GM18511 (cell line): Measurements from ENCODE around the gene TNNC2.
"Not testable (repeated sequence)": the region's sequence is repeated elsewhere in the genome, so short reads cannot be mapped to it uniquely, and the experiment has no call there.

ENCODE experiments used
- ATAC-seq: cut with Tn5 transposase; IDR thresholded peaks from one replicate; pipeline ENCODE4 v1.9.1; 2021; ENCODE audit warnings: mild to moderate bottlenecking, moderate library complexity; ENCODE audit not compliant: unreplicated experiment

Gene TNNC2

DNA sequence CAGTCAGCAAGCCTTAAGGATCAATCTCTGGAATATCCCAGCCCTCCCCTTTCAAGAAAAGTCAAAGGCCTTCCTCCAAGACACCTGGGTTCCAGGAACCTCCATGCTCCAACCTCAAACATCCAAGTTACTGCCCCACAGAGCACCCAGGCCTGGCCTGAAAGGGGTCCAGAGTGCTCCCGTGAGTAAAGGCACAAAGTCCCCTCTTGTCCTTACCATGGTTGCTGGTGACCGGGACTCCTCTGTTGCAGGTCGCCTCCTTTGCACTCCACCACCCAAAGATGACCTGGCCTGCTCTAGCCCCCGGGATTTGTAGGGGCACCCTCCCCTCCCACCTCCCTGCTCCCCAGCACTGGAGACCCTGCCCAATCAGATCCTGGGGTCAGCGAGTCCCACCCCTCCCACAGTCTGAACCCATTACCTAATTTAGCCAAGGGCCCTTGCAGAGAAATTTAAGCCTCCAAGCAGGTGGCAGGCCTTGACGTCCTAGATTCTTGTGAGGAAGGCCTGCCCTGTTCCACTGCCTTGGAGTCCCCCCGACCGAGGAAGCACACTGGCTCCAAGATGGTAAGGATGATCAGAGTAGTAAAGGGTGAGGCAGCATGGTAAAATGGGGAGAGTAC, at the start of gene TNNC2:
Gene TNNC2 (minus strand): TSS at position 283 of the 623 bp plus-strand sequence. CDS start 64 bp downstream, at position 219.
- ATAC-seq, result no peak

DNA sequence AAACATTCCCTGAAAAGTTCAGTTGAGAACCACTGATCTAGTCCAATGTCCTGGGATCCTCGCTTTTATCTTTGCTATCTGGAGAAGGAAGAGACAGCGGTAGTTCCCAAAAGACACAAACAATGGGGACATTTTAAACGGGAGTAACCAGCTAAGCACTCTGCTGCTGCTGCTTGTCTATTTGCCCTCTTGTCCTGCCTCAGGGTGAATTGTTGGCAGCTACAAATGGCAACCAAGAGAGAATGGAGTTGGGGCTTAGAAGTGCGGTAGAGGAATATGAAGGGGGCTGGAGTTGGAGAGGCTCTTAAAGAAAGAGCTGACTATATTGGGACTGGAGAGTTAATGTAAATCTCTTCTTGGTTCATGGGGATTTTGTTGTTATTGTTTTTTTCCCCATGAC, 47.5 kb upstream of the TNNC2 start:
- ATAC-seq, result no peak

DNA sequence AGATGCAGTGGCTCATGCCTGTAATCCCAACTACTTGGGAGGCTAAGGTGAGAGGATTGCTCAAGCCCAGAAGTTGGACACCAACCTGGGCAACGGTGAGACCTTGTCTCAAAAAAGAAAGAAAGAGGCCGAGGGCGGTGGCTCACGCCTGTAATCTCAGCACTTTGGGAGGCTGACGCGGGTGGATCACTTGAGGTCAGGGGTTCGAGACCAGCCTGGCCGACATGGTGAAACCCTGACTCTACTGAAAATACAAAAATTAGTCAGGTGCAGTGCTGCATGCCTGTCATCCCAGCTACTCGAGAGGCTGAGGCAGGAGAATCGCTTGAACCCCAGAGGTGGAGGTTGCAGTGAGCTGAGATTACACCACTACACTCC, 47.0 kb upstream of the TNNC2 start:
- ATAC-seq, result not testable (repeated sequence)

DNA sequence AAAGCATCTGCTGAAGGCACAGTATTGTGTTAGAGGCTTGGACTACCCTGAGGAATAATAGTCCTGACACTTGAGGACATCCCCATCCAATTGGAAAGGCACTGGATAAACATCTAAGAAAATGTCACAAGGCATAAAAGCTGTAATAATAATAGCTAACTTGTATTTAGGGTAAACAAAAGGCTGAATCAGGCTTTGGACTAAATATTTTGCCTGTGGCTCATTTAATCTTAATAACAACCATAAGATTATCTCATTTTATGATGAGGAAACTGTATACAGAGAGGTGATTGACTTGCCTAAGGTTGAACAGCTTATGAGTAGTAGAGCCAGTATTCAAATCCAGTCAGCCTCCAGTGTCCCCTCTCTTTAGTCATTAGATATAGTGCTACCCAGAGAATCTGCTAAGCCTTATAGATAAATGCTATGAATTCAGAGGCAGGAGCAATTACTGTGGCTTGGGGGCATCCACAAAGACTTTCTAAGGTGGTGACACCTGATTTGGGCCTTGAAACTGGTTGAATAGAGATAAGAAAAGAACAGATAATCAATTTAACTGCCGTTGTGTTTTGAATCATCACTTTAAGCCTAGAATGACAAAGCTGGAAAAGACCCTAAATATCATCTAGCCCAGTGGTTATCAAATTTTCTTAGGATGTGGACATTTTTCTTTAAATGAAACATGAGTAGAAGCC, 46.4 kb upstream of the TNNC2 start:
- ATAC-seq, result no peak

DNA sequence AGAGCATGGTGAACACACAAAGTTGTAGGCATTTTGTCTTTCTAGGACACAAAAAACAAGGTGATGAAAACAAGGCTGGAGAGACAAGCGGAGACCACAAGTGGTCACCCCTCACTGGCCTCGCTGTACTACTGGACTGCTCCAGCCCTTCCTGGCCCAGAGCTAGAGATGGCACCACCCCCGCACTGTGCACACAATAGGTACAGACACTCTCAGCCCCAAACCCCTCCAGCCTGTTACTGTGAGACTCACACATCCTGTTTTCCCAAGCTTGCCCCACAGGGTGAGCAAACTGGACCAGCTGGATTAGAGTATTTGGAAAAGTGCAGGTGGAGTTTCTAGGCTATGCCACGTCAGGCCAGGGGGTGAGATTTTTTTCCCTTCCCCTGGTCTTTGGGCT, 45.5 kb upstream of the TNNC2 start:
- ATAC-seq, result no peak

DNA sequence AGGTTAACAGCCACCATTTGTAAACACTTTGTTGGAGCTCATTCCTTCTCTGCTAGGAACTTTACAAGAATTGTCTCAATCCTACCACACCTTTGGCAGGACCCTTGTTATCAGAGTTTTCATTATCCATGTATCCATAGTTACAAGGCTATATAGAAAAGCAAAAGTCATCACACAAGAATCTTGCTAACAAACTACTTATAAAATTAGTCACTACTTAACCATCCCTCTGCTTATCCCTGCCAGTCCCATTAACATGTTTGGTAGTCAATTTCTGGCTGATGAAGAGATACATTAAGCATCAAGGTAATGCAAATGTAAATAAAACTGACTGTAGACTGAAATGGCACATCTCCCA, 40.7 kb upstream of the TNNC2 start:
- ATAC-seq, result no peak

DNA sequence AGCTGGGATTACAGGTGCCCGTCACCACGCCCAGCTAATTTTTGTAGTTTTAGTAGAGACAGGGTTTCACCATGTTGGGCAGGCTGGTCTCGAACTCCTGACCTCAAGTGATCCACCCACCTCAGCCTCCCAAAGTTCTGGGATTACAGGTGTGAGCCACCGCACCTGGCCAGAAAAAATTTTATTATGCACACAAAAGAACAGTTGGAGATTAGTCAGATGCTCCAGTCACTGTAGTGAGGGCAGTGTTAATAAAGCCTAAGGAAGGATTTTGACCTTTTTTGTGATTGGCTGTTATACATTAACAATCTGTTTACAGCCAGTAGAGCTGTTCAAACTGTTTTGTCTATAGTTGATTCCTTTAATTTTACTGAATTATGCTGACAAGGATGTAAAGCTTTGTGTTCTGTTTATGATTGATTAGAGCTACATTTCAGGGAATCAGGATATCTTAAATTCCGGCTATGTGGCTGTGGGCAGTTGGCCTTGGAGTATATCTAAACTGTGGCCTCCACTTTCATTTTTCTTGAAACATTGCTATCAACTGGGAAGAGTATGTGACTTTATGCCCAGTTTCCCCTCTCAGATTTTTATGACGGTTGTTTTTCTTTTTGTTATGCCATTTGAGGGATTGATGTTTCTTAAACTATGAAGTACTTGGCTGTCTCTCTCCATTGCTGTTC, 40.2 kb upstream of the TNNC2 start:
- no peak for ATAC-seq

DNA sequence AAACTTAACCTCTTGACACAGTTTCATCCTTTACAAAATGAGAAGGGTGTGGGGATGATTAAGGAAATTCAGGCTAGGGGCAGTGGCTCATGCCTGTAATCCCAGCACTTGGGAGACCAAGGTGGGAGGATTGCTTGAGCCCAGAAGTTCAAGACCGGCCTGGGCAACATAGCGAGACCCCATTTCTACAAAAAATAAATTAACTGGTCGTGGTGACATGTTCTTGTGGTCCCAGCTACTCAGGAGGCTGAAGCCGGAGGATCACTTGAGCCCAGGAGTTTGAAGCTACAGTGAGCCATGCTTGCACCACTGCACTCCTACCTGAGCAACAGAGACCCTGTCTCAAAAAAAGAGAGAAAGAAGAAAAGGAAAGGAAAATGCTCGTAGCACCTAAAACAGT, 39.3 kb upstream of the TNNC2 start:
- no peak for ATAC-seq

DNA sequence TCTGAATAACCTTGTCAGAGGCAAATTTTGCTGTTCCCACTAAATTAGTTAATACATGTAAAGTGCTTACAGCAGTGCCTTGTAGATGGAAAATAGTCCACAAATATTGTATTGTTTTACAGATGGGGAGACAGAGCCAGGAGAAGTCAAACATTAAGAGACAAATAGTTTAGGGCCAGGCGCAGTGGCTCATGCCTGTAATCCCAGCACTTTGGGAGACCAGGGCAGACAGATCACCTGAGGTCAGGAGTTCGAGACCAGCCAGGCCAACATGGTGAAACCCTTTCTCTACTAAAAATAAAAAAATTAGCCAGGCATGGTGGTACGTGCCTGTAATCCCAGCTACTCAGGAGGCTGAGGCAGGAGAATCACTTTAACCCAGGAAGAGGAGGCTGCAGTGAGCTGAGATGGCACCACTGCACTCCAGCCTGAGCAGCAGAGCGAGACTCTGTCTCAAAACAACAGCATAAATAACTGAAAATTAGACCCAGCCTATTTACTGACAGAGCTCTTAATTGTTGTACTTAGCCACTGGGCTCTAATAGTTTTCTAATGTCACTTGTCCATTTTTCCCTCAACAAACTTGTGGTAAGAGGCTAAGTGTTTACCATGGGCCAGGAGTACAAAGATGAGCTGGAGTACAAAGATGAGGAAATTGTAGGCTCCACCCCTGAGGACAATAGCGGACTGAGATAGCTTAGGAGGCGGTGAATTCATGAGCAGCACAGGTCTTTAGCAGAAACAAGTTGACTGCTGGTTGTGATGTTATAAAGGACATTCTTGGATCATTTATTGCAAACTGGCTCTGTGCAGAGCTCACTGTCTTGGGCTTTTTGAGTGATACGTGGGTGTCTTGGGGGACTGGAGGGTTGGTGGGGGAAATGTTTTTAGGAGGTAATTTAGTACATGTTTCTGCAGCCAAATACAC, 36.7 kb upstream of the TNNC2 start:
- ATAC-seq, result no peak

DNA sequence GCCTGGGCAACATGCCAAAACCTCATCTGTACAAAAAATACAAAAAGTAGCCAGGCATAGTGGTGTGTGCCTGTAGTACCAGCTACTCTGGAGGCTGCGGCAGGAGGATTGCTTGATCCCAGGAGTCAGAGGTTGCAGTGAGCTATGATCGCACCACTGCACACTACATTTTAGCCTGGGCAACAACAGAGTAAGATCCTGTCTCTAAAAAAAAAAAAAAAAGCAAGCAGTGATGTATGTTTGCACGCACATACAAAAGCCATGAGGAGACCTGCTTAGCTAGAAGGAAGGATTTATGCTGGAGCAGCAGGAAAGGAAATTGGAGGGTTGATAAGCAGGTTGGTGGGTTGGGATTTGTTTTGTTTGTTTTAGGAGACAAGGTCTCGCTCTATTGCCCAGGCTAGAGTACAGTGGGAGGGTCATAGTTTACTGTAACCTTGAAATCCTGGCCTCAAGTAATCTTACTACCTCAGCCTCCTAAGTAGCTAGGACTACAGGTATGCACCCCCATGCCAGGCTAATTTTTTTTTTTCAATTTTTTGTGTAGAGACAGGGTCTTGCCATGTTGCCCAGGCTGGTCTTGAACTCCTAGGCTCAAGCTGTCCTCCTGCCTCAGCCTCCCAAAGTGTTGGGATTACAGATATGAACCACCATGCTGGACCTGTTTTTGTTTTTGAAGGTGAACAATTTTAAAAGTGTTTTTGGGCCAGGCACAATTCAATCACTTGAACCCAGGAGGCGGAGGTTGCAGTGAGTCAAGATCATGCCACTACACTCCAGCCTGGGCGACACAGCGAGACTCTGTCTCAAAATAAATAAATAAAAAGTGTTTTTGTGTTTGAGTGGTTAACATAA, 34.3 kb upstream of the TNNC2 start:
- ATAC-seq, result no peak

DNA sequence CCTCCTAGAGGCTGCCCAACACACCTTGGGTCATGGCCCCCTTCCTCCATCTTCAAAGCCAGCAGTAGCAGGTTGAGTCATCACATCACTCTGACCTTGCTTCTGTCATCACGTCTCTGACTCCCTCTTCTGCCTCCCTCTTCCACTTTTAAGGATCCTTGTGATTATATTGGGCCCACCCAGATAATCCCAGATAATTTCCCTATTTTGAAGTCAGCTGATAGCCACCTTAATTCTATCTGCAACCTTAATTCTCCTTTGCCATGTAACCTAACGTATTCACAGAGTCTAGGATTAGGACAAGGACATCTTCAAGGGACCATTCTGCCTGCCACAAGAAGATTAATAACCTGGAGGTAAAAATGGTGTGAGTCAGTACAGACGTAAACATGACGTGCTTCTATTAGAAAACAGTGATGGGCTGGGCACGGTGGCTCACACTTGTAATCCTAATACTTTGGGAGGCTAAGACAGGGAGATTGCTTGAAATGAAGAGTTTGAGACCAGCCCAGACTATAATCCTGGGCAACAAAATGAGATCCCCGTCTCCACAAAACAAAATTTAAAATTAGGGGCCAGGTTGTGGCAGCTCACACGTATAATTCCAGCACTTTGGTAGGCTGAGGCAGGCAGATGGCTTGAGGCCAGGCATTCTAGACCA, 33.6 kb upstream of the TNNC2 start:
- ATAC-seq, result no peak

DNA sequence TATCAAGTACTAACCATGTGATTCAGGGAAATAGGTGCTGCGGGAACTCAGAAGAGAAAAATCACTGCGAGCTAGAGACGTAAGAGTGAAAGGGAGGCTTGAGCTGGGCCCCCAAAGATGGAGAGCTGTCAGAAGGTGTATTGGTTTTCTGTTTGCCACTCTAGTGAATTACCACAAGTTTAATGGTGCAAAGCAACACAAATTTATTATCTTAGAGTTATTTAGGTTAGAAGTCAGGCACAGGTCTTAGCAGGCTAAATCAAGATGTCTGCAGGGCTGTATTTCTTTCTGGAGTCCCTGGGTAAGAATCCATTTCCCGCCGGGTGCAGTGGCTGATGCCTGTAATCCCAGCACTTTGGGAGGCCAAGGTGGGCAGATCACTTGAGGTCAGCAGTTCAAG, 32.8 kb upstream of the TNNC2 start:
- ATAC-seq, result no peak

DNA sequence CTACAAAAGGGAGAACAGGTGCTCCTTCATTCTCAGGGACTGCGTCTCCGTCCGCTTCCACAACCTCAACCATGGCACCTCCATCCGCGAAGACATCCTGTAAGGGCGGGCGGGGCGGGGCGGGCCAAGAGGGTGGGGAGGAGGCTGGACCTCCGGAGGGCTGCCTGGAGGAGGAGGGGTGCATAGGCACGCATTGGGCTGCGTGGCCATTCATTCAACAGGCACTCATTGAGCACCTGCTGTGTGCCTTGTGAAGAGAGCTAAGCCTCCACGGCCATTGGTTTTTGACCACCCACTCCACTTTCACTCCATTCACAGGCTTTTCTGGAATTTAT, 30.7 kb upstream of the TNNC2 start:
- peak; percentile 33 for ATAC-seq

DNA sequence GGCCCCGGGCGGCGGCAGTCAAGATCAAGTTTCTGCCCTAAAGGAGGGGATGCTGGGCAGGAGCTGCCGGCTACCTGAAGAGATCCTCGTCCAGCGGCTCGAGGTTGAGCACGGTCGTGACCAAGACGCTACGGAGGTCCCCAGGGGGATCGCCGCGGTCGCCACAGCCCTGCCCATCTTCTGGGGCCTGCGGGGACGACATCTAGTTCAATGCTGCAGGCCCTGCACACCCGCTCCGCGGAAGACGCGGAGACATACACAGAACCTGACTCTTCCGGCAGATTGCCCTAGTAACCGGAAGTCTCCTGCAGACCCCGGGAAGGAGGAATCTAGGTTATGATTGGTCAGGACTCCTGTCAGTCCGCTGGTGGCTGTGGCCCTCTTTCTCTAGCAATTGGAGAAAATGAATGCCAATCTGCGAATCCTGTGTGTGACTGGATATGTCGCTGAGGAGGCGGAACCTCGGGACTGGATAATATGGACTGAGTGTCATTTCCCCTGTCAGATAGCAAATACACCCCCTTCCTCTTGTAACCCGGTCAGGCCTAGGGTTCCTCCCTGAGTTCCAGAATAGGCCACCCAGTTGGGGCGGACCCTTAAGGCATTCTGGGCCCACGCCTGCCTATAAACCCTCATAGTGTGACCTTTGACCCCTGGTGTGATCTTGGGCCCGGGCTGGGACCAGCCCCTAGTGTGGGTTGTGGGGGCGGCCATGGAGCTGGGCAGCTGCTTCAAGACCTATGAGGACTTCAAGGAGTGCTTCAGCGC, 30.2 kb upstream of the TNNC2 start, which contains the start of the genes ACOT8 and ZSWIM3:
Gene ACOT8 (minus strand): TSS at position 279 of the 768 bp plus-strand sequence. CDS start 77 bp downstream, at position 202.
Gene ZSWIM3 (plus strand): TSS at position 501 of the 768 bp plus-strand sequence. CDS start 212 bp downstream, at position 713.
- ATAC-seq, result peak; percentile 97

DNA sequence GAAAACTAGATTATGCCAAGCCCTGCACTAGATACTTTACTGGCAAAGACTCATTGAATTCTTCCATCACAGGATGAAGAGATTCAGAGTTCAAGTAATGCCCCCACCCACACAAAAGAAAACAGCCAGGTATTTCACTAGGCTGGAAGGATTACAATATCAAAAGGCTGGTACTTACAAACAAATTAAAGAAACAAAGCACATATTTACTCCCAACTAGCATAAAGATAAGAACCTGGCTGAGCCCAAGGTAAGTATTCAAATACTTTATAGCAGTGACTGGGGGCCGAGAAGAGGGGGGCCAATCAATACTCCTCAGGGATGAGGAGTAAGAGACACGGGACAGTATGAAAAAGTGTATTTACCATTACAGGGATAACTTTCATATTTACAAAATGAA, 26.4 kb upstream of the TNNC2 start:
- ATAC-seq, result no peak

DNA sequence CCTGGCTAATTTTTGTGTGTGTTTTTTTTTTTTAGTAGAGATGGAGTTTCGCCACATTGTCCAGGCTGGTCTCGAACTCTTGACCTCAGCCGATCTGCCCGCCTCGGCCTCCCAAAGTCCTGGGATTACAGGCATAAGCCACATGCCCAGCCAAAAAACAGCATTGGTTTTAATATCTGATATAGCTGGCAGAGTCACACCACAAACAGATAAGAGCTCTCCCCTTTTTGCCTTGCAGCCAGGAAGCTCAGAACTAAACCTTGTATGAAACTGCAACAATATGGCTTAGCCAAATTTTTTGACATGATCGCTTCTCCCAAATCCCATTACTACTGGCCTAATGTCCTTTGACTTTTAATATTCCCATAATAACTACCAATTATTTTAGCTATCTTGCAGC, 25.2 kb upstream of the TNNC2 start:
- no peak for ATAC-seq

DNA sequence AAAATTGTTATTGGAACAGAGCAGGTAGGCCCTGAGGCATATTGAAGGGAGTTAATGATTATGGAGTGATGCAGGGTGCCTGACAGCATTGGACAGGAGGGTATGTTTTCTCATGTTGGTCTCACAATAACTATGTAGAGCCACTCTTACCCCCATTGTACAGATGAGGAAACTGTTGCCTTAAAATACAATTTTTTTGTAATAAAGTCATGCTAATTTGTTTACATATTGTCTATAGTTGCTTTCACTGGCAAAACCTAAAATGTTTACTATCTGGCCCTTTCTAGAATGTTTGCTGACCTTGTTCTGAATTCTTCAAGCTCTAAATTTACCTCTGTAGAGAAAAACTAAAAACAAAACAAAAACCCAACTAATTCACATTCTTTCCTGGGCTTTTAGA, 24.4 kb upstream of the TNNC2 start:
- ATAC-seq, result no peak

DNA sequence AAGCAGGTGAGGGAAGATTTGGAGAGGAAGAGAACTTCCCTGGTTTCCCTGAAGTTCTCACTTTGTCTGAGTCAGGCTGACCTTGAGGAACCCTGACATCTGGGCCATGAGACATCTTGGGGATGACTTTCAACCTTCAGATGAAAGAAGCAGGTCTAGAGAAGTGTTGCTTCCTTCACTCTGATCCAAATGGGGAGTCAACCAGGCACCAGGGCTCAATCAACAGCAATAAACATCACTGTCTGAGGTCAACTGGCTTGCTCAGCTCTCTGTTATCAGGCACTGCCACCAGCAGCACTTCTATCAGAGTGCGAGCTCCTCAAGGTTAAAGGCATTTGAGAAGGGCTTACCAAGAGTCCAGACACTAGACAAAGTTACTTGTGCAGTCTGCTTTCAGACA, 23.8 kb upstream of the TNNC2 start:
- ATAC-seq, result no peak

DNA sequence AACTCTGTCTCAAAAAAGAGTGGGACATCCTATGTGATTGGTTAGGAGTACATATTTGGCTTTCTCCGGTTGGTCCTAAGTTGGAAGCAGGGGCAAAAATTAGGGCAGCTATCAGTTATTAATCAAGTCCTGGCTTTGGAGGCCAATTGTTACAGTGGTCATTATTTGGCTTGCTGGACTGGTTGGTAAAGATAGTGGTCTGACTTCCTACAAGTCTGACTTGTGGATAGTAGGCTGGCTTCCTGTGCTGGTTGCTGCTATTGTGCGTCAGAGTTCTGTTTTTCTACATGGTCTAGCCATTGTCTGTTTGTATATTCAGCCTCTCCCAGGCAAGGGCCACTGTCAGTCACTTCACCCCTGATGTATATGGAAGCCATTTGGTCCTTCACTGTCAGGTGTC, 23.1 kb upstream of the TNNC2 start:
- no peak for ATAC-seq
